SK-N-SH treated with all-trans-retinoic acid at 6 μM for 48 hours (cell line): Measurements from ENCODE around the gene FBL.

Source experiments
- ATAC-seq: fragments of 200-7000 bp; cut with Tn5 transposase; 3 replicates; pipeline ENCODE4 v1.9.1; 2020; ENCODE audit warnings: mild to moderate bottlenecking, moderate library complexity
- ARNTL ChIP-seq: fragments of 450-650 bp; formaldehyde crosslinking; IDR thresholded peaks from 2 replicates; pipeline ENCODE4 v1.5.0; 2020; ENCODE audit warnings: low read depth, mild to moderate bottlenecking, moderate library complexity, borderline replicate concordance
- BACH2 ChIP-seq: fragments of 250-450 bp; sonication (Bioruptor Pico); IDR thresholded peaks from 2 replicates; pipeline ENCODE4 v1.9.0; 2021; ENCODE audit warnings: mild to moderate bottlenecking, borderline replicate concordance
- CREB5 ChIP-seq: fragments of 250-450 bp; sonication (Bioruptor Pico); IDR thresholded peaks from 2 replicates; pipeline ENCODE4 v1.5.1; 2020; ENCODE audit warnings: low read depth, mild to moderate bottlenecking, moderate library complexity
- CSDC2 ChIP-seq: fragments of 250-450 bp; sonication (Bioruptor Pico); IDR thresholded peaks from 2 replicates; pipeline ENCODE4 v1.5.0; 2020; ENCODE audit warnings: mild to moderate bottlenecking, moderate library complexity
- CSRNP3 ChIP-seq: fragments of 250-450 bp; sonication (Bioruptor Pico); IDR thresholded peaks from 2 replicates; pipeline ENCODE4 v1.5.1; 2021; ENCODE audit warnings: mild to moderate bottlenecking, moderate library complexity
- ESRRG ChIP-seq: fragments of 250-450 bp; sonication (Bioruptor Pico); IDR thresholded peaks from 2 replicates; pipeline ENCODE4 v1.6.1; 2021; ENCODE audit warnings: mild to moderate bottlenecking
- GLIS3 ChIP-seq: fragments of 250-450 bp; sonication (Bioruptor Pico); IDR thresholded peaks from 2 replicates; pipeline ENCODE4 v1.5.0; 2020; ENCODE audit warnings: mild to moderate bottlenecking, moderate library complexity
- ISL1 ChIP-seq: fragments of 250-450 bp; sonication (Bioruptor Pico); IDR thresholded peaks from 2 replicates; pipeline ENCODE4 v2.1.2; 2022; ENCODE audit warnings: mild to moderate bottlenecking, moderate library complexity
- OSR1 ChIP-seq: fragments of 250-450 bp; sonication (Bioruptor Pico); IDR thresholded peaks from 2 replicates; pipeline ENCODE4 v1.8.0; 2022; ENCODE audit warnings: moderate library complexity, mild to moderate bottlenecking, inconsistent platforms
- POU6F1 ChIP-seq: fragments of 250-450 bp; sonication (Bioruptor Pico); IDR thresholded peaks from 2 replicates; pipeline ENCODE4 v1.8.0; 2021; ENCODE audit warnings: low read depth, mild to moderate bottlenecking, moderate library complexity, borderline replicate concordance
- PPARA ChIP-seq: fragments of 250-450 bp; sonication (Bioruptor Pico); IDR thresholded peaks from 2 replicates; pipeline ENCODE4 v1.5.0; 2020; ENCODE audit warnings: mild to moderate bottlenecking, borderline replicate concordance
- RARB ChIP-seq: fragments of 250-450 bp; sonication (Bioruptor Pico); IDR thresholded peaks from 2 replicates; pipeline ENCODE4 v1.8.0; 2021; ENCODE audit warnings: mild to moderate bottlenecking, moderate library complexity
- SNAI2 ChIP-seq: fragments of 250-450 bp; sonication (Bioruptor Pico); IDR thresholded peaks from 2 replicates; pipeline ENCODE4 v1.5.0; 2020; ENCODE audit warnings: mild to moderate bottlenecking, moderate library complexity
- TCF4 ChIP-seq: fragments of 250-450 bp; sonication (Bioruptor Pico); IDR thresholded peaks from 2 replicates; pipeline ENCODE4 v1.8.0; 2021; ENCODE audit warnings: mild to moderate bottlenecking, moderate library complexity, borderline replicate concordance
- TOX ChIP-seq: fragments of 250-450 bp; sonication (Bioruptor Pico); IDR thresholded peaks from 2 replicates; pipeline ENCODE4 v1.8.0; 2021; ENCODE audit warnings: mild to moderate bottlenecking, moderate library complexity, borderline replicate concordance
- TSHZ2 ChIP-seq: fragments of 250-450 bp; sonication (Bioruptor Pico); IDR thresholded peaks from 2 replicates; pipeline ENCODE4 v1.5.0; 2020; ENCODE audit warnings: mild to moderate bottlenecking, moderate library complexity
- ZC3H10 ChIP-seq: fragments of 250-450 bp; sonication (Bioruptor Pico); IDR thresholded peaks from 2 replicates; pipeline ENCODE4 v1.5.1; 2021; ENCODE audit warnings: mild to moderate bottlenecking, moderate library complexity
- ZFP3 ChIP-seq: fragments of 250-450 bp; sonication (Bioruptor Pico); IDR thresholded peaks from 2 replicates; pipeline ENCODE4 v1.5.0; 2020; ENCODE audit warnings: mild to moderate bottlenecking, moderate library complexity
- ZFP30 ChIP-seq: fragments of 450-650 bp; formaldehyde crosslinking; IDR thresholded peaks from 2 replicates; pipeline ENCODE4 v1.5.0; 2022; ENCODE audit warnings: mild to moderate bottlenecking, moderate library complexity
- ZNF70 ChIP-seq: fragments of 450-650 bp; formaldehyde crosslinking; IDR thresholded peaks from 2 replicates; pipeline ENCODE4 v1.5.0; 2020; ENCODE audit warnings: mild to moderate bottlenecking, moderate library complexity
- ZNF8 ChIP-seq: fragments of 450-650 bp; formaldehyde crosslinking; IDR thresholded peaks from 2 replicates; pipeline ENCODE4 v1.5.0; 2020; ENCODE audit warnings: mild to moderate bottlenecking, moderate library complexity

FBL gene

GRCh38 chr19:39802958-39803357, 43.2 kb downstream of the FBL start:
- TF ChIP-seq ZFP30 (CRISPR knock-in tag) (no peak), CSRNP3 (CRISPR knock-in tag) (no peak), ESRRG (CRISPR knock-in tag) (no peak), ZNF8 (CRISPR knock-in tag) (no peak), OSR1 (CRISPR knock-in tag) (no peak), GLIS3 (no peak), ISL1 (CRISPR knock-in tag) (no peak), SNAI2 (no peak), TCF4 (CRISPR knock-in tag) (no peak), POU6F1 (CRISPR knock-in tag) (no peak), ZNF70 (CRISPR knock-in tag) (no peak), ZC3H10 (no peak), TSHZ2 (CRISPR knock-in tag) (no peak), CREB5 (no peak), ARNTL (no peak), ZFP3 (CRISPR knock-in tag) (no peak), CSDC2 (CRISPR knock-in tag) (no peak), RARB (CRISPR knock-in tag) (no peak)
- no peak for ATAC-seq

GRCh38 chr19:39797083-39797482, 49.1 kb downstream of the FBL start:
- TF ChIP-seq TOX (CRISPR knock-in tag) (no peak), RARB (CRISPR knock-in tag) (no peak), TSHZ2 (CRISPR knock-in tag) (no peak), CSRNP3 (CRISPR knock-in tag) (no peak), ISL1 (CRISPR knock-in tag) (no peak), ZNF70 (CRISPR knock-in tag) (no peak), BACH2 (CRISPR knock-in tag) (no peak), ESRRG (CRISPR knock-in tag) (no peak), ARNTL (no peak), OSR1 (CRISPR knock-in tag) (no peak), ZNF8 (CRISPR knock-in tag) (no peak), ZFP3 (CRISPR knock-in tag) (no peak), PPARA (no peak), ZFP30 (CRISPR knock-in tag) (no peak)
- no peak for ATAC-seq
